Measurements from ENCODE around the gene CXXC1. TPM values are rescaled to one million over a fixed set of nuclear protein-coding genes. Genes with fewer than 3 reads are reported as not detected.

The CXXC1 gene
- total and polyA plus RNA-seq, 2 experiments from 2014 or later, result 37.9 to 39.2 TPM

DNA sequence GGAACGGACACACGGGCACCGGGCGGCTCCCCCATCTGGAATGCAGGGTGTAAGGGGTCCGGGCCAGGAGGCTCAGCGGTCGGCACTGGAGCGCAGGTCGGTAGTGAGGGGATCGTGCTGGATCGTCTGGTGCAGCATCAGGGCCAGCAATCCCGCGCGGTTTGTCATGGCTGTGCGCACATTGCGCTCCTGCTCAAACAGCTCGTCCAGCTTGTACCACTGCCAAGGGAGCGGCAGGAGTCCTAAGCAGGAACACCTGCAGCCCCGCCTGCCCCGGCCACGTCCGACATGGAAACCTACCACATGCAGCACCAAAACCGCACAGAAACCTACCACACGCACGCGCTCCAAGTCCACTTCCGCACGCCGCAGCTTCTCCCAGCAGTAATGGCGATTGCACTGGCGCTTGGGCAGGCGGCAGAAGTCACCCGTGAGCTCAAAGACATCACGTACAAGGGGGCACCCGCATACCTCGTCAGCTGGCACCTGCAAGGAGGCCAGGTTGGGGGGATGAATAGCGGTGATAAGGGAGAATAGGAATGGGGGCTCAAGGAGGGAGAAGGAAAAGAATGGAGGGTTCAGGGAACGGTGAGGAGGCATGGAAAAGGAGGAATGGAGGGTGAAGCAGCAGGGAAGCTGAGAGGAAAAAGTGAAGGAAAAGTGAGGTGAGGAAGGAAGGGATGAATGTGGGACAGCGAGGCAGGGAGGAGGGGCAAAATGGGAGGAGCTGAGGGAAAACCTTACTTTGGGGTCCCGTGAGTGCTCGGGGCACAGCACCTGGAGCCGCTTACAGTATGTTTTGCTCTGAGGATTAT lies 4.8 kb downstream of the CXXC1 start:
- in situ Hi-C loops (cut with MboI), result no loop called here
- 93 to 94% methylated on average over 42 of the region's 42 CpGs for WGBS, 2 experiments (ENCODE audit: low coverage in 1 of 2, low lambda C conversion rate in 2 of 2, missing lambda C conversion rate in 2 of 2)
- no peak overlapping the region for H3K27ac ChIP-seq
- peaks cover 59% of the 10 kb centered on the region for H3K79me2 ChIP-seq (ENCODE audit: insufficient read depth)
- H3K4me2 ChIP-seq (ENCODE audit: unreplicated experiment), result no peak overlapping the region
- DNase-seq, result no peak
- no peak overlapping the region for H3K4me3 ChIP-seq
- no peaks in the 10 kb centered on the region for H4K20me1 ChIP-seq (ENCODE audit: insufficient read depth)
- TF ChIP-seq EZH2phosphoT487 (IDR thresholded peaks at IDR 0.05; ENCODE audit: insufficient read depth, low read depth) (no peak), EZH2 (IDR thresholded peaks at IDR 0.05; ENCODE audit: insufficient read depth, poor library complexity, severe bottlenecking) (no peak)
- no peaks in the 10 kb centered on the region for H3K27me3 ChIP-seq (replicated peaks; ENCODE audit: insufficient read depth)
- no peak overlapping the region for H2AFZ ChIP-seq
- 0 out of 2 replicates have a peak, but pooled peaks cover 4% of the 10 kb centered on the region for H3F3A ChIP-seq (ENCODE audit: insufficient read depth)
- H3K36me3 ChIP-seq (ENCODE audit: low read depth), result no peaks in the 10 kb centered on the region
- peaks cover 20% of the 10 kb centered on the region; the same call in 1 of the 2 replicates for H3K4me1 ChIP-seq (ENCODE audit: insufficient read depth)
- no peaks in the 10 kb centered on the region for H3K9me3 ChIP-seq (ENCODE audit: low read depth)
- no peak overlapping the region for H3K9ac ChIP-seq
- H3K9me2 ChIP-seq (ENCODE audit: insufficient read depth), result no peaks in the 10 kb centered on the region

DNA sequence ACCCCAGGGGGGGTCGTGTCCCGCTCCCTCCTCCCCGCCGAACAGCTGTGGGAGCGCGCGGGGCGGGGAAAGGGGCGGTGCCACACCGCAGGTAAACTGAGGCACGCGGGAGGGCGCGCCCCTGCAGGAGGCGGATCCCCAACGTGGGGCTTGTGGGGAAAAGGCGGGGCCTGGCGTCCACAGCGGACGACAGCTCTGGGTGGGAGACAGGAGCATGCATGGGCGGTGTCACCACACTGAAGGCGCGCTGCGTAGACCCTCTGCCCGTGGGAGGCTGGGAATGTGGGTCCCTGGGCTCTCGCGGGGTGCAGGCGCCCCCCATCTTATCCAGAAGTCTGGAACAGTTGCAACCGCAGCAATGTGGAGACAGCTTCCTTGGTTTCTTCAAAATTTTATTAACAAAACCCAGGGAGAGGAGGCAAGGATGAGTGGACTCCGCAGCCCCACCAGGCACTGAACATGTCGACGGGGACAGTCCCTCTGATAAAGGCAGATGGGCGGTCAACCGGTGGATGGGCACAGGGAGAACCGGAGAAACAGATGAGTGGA lies 5.4 kb downstream of the CXXC1 start:
- in situ Hi-C loops (cut with MboI), result no loop called here
- peaks cover 58% of the 10 kb centered on the region for H3K79me2 ChIP-seq (ENCODE audit: insufficient read depth)
- H2AFZ ChIP-seq, result peak overlapping the region; percentile 87
- H3K4me1 ChIP-seq (ENCODE audit: insufficient read depth), result peaks cover 20% of the 10 kb centered on the region; the same call in 1 of the 2 replicates
- 0 out of 2 replicates have a peak, but pooled peaks cover 4% of the 10 kb centered on the region for H3F3A ChIP-seq (ENCODE audit: insufficient read depth)
- H3K9me3 ChIP-seq (ENCODE audit: low read depth), result no peaks in the 10 kb centered on the region
- peak overlapping the region; percentile 94 for H3K9ac ChIP-seq
- no peaks in the 10 kb centered on the region for H3K9me2 ChIP-seq (ENCODE audit: insufficient read depth)
- no peak for TF ChIP-seq EZH2 (IDR thresholded peaks at IDR 0.05; ENCODE audit: insufficient read depth, poor library complexity, severe bottlenecking)
- no peak for TF ChIP-seq EZH2phosphoT487 (IDR thresholded peaks at IDR 0.05; ENCODE audit: insufficient read depth, low read depth)
- no peak for DNase-seq
- H3K27ac ChIP-seq, result peak overlapping the region; percentile 57
- 34 to 40% methylated on average over 14 to 35 of the region's 35 CpGs for WGBS, 2 experiments (ENCODE audit: low coverage in 1 of 2, low lambda C conversion rate in 2 of 2, missing lambda C conversion rate in 2 of 2)
- peaks cover under 1% of the 10 kb centered on the region; the same call in 1 of the 2 replicates for H3K36me3 ChIP-seq (ENCODE audit: low read depth)
- no peaks in the 10 kb centered on the region for H4K20me1 ChIP-seq (ENCODE audit: insufficient read depth)
- no peaks in the 10 kb centered on the region for H3K27me3 ChIP-seq (replicated peaks; ENCODE audit: insufficient read depth)
- H3K4me2 ChIP-seq (ENCODE audit: unreplicated experiment), result peak overlapping the region; percentile 70
- peak overlapping the region; percentile 92 for H3K4me3 ChIP-seq

DNA sequence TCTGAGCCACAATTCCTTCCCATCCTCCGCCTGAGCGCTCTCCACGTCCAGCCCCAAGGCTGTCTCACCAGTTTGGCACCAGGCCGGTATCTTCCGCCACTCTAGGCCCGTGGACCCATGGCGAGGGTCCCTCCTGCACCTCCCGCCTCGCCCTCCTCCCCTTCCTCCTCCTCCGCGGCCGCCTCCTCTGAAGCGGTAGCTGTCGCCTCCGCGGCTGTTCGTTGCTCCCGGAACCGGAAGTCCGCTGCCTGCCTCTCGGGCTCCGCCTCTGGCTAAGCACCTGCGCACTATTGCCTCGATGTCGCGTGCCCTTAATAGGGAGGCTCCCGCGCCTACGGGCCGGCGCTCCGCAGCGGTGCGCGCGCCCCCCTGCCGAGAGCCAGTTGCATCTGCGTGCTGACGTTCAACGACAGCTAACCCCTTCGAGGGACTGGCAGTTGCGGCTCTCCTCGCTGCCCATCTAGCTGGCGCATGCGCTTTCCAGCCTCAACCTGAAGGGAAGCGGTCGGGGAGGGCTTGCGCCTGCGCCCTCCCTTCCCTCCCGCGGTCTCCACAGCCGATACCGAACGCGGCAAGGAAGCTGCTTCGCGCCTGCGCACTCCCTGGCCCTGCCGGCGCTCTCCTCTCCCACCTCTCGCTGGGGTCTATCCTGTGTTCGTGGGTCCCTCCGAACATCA lies 6.1 kb downstream of the CXXC1 start, which contains the start of gene MBD1:
Gene MBD1, minus strand, starts transcription at position 229 of the 677 bp plus-strand sequence. CDS start 1,531 bp downstream, outside the sequence.
- no peaks in the 10 kb centered on the region for H4K20me1 ChIP-seq (ENCODE audit: insufficient read depth)
- peak within 1 kb of the TSS; percentile 87 for H2AFZ ChIP-seq
- DNase-seq, result peak; percentile 99
- H3K4me1 ChIP-seq (ENCODE audit: insufficient read depth), result peaks cover 20% of the 10 kb centered on the region; the same call in 1 of the 2 replicates
- H3K4me2 ChIP-seq (ENCODE audit: unreplicated experiment), result peak within 1 kb of the TSS; percentile 98
- no peaks in the 10 kb centered on the region for H3K9me2 ChIP-seq (ENCODE audit: insufficient read depth)
- H3K79me2 ChIP-seq (ENCODE audit: insufficient read depth), result peaks cover 58% of the 10 kb centered on the region
- H3K27ac ChIP-seq, result peak within 1 kb of the TSS; percentile 74
- H3K9me3 ChIP-seq (ENCODE audit: low read depth), result no peaks in the 10 kb centered on the region
- TF ChIP-seq EZH2phosphoT487 (IDR thresholded peaks at IDR 0.05; ENCODE audit: insufficient read depth, low read depth) (no peak), EZH2 (IDR thresholded peaks at IDR 0.05; ENCODE audit: insufficient read depth, poor library complexity, severe bottlenecking) (no peak)
- peaks cover 6% of the 10 kb centered on the region; the same call in 1 of the 2 replicates for H3K36me3 ChIP-seq (ENCODE audit: low read depth)
- 1 to 2% methylated on average over 42 to 49 of the region's 63 CpGs for WGBS, 2 experiments (ENCODE audit: low coverage in 1 of 2, low lambda C conversion rate in 2 of 2, missing lambda C conversion rate in 2 of 2)
- H3F3A ChIP-seq (ENCODE audit: insufficient read depth), result 0 out of 2 replicates have a peak, but pooled peaks cover 4% of the 10 kb centered on the region
- peak within 1 kb of the TSS; percentile 94 for H3K9ac ChIP-seq
- no peaks in the 10 kb centered on the region for H3K27me3 ChIP-seq (replicated peaks; ENCODE audit: insufficient read depth)
- peak within 1 kb of the TSS; percentile 92 for H3K4me3 ChIP-seq
- in situ Hi-C loops (cut with MboI), result no loop called here

DNA sequence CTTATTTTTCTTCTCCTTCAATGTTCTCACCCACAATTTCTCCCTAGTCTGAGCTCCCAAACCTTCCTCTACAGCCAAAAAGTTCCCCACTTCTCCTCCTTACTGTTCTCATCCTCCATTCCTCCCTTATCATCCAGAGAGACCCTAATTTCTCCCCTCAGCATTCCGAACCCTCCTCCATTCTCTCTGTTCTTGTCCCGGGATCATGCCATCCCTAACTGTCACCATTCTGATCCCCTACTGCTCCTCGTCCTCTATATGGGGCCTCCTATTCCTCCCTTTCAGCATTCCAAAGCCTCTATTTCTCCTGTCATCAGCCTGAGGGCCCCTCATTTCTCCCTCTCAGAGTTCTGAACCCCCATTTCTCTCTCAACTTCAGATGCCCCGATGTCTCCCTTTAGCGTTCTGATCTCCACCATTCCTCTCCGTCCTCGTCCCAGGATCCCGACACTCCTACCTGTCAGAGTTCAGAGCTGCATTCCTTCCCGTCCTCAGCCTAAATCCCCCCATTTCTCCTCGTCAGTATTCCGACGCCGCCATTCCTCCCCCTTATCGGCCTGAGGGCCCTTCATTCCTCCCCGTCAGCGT lies 6.7 kb downstream of the CXXC1 start:
- Histone ChIP-seq H3F3A (ENCODE audit: insufficient read depth) (0 out of 2 replicates have a peak, but pooled peaks cover 4% of the 10 kb centered on the region), H3K9me2 (ENCODE audit: insufficient read depth) (no peaks in the 10 kb centered on the region), H3K27me3 (replicated peaks; ENCODE audit: insufficient read depth) (no peaks in the 10 kb centered on the region), H3K79me2 (ENCODE audit: insufficient read depth) (peaks cover 57% of the 10 kb centered on the region), H3K4me3 (peak overlapping the region; percentile 92), H3K4me1 (ENCODE audit: insufficient read depth) (peaks cover 20% of the 10 kb centered on the region; the same call in 1 of the 2 replicates), H2AFZ (peak overlapping the region; percentile 87), H3K4me2 (ENCODE audit: unreplicated experiment) (peak overlapping the region; percentile 98), H3K36me3 (ENCODE audit: low read depth) (peaks cover 13% of the 10 kb centered on the region; the same call in 1 of the 2 replicates), H3K27ac (peak overlapping the region; percentile 74), H4K20me1 (ENCODE audit: insufficient read depth) (no peaks in the 10 kb centered on the region), H3K9me3 (ENCODE audit: low read depth) (no peaks in the 10 kb centered on the region), H3K9ac (peak overlapping the region; percentile 94)
- in situ Hi-C loops (cut with MboI), result no loop called here
- 1% methylated on average over 16 of the region's 16 CpGs for WGBS, 2 experiments (ENCODE audit: low coverage in 1 of 2, low lambda C conversion rate in 2 of 2, missing lambda C conversion rate in 2 of 2)
- peak; percentile 14 for DNase-seq
- TF ChIP-seq EZH2 (IDR thresholded peaks at IDR 0.05; ENCODE audit: insufficient read depth, poor library complexity, severe bottlenecking) (no peak), EZH2phosphoT487 (IDR thresholded peaks at IDR 0.05; ENCODE audit: insufficient read depth, low read depth) (no peak)

All from GM23248 (cell line).